NCI-H1048 (cell line): ENCODE data around the gene CASQ1.
A peak's percentile ranks its signal among the peaks of the same experiment; 100 is the strongest.

Experiments used
- DNase-seq: peaks from one replicate; lab custom pipeline; 2025; lab: John Stamatoyannopoulos, UW

CASQ1 gene

GRCh38 chr1:160168609-160169369 lies 21.6 kb upstream of the CASQ1 start:
- no peak for DNase-seq

GRCh38 chr1:160169553-160170399 lies 20.6 kb upstream of the CASQ1 start:
- no peak for DNase-seq

DNA sequence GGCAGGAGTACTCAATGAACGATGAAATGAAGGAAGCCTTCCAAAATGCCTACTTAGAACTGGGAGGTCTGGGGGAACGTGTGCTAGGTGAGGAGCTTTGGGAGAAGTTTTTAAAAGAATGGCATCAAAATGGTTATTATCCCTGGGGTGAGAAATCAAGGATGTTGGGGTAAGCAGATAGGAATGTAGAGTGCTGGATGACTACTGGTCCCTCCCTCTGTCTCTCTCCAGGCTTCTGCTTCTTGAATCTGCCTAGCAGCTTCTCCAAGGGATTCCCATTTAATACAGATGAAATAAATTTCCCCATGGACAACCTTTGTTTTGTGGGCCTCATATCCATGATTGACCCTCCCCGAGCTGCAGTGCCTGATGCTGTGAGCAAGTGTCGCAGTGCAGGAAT lies 19.0 kb upstream of the CASQ1 start:
- no peak for DNase-seq

GRCh38 chr1:160171980-160172379 lies 18.4 kb upstream of the CASQ1 start:
- no peak for DNase-seq

- DNase-seq: no peak
Measured at GRCh38 chr1:160177231-160177630, 13.1 kb upstream of the CASQ1 start.

GRCh38 chr1:160177667-160178066 lies 12.7 kb upstream of the CASQ1 start:
- no peak for DNase-seq

DNA sequence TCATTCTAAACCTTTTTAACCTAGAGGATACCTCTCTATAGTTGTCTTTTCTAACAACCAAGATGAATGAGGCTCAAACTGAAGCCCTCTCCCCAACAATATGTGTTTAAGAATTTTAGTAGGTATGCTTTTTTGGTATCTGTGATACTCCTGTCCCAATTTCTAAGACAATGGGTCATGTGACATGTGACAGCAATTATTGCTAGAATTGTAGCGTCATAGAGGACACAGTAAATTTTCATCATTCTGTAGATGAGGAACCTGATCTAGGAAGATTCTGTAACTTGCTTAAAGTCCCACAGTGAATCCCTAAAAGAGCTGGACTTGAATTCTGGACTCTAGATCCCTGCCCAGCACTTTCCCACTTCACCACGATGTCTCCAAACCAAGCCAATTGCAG lies 11.6 kb upstream of the CASQ1 start:
- DNase-seq: no peak

DNA sequence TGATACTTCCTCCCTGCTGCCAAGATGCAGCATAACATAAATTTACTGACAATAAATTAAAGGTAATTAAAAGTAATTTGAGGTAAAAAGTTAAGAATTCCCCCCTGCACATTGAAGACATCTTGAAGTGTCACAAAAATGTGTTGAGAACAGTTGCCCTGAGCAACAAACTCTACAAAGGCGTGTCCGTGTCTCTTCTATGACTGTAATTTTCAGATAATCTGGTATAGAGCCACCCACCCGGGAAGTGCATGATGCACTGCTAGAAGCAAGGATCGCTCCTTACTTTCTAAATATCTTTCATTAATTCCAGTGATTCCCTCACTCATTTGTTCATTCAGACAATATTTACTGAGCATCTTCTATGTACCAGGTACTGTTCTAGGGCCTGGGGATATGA lies 11.0 kb upstream of the CASQ1 start:
- DNase-seq: no peak

- no peak for DNase-seq
Measured at GRCh38 chr1:160186246-160186645, 4.1 kb upstream of the CASQ1 start.

- no peak for DNase-seq
Measured at GRCh38 chr1:160186729-160187128, 3.6 kb upstream of the CASQ1 start.

DNA sequence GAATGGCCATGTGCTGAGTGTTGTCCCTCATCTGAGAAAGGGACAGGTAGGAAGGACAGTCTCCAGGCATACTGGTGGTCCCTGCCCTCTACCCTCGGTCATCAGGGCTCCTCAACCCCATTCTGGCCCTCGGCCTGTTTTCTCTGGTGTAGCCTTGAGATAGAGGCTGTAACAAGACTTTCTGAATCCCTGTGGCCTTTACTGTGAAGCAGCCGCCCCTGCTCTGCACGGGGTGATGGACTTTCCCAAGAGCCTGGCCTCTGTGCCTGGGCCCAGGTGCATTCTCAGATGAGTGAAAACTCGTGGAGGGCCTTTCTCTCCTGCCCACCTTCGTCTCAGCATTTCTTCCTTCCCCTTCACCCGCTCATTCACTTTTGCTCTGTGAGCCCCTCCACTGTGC lies 3.0 kb upstream of the CASQ1 start:
- DNase-seq: no peak

GRCh38 chr1:160188341-160188740 lies 2.0 kb upstream of the CASQ1 start:
- no peak for DNase-seq

- DNase-seq: no peak
Measured at GRCh38 chr1:160191756-160192155, 1.4 kb downstream of the CASQ1 start.

- DNase-seq: no peak
Measured at GRCh38 chr1:160192234-160192633, 1.9 kb downstream of the CASQ1 start.

- DNase-seq: peak; percentile 74
Measured at GRCh38 chr1:160193091-160193819, 2.9 kb downstream of the CASQ1 start.

- DNase-seq: no peak
Measured at GRCh38 chr1:160193832-160194736, 3.7 kb downstream of the CASQ1 start.

GRCh38 chr1:160194737-160195059 lies 4.3 kb downstream of the CASQ1 start:
- no peak for DNase-seq

- no peak for DNase-seq
Measured at GRCh38 chr1:160196143-160196542, 5.8 kb downstream of the CASQ1 start.

DNA sequence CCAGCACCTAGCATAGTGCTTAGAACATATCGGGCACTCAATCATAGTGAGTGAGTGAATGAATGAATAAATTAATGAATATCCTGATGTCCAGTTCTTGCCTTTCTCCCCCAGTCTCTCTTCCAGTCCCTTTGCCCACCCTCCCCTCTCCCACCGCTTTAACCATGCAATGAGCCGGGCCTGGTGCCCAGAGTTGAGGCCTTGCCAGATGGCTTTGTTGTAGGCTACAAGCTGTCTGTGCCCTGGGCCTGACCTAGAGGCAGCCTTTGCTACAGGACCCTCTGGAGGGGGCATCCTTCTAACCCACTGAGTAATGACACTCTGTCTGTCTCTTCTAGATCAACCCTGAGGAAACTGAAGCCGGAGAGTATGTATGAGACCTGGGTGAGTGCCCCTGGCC lies 6.9 kb downstream of the CASQ1 start:
- DNase-seq: no peak

DNA sequence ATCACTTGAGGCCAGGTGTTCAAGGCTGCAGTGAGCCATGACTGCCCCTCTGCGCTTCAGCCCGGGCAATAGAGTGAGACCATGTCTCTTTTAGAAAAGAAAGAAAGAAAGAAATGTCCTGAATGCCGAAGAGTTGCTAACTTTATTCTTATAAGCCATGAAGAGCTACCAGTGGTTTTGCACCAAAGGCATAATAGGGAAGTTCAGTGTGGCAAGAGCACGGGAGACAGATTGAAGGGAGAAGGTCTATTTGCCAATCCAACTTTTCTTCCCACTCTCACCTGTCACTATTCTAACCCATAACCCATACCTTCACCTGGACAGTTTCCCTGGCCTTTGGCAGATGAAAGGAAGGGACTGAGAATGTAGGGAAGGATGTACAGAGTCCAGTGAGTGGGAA lies 10.4 kb downstream of the CASQ1 start:
- DNase-seq: no peak

- DNase-seq: no peak
Measured at GRCh38 chr1:160204526-160205241, 14.3 kb downstream of the CASQ1 start.
